DOHH2 (cell line): ENCODE data around the gene CORO1A.

ENCODE experiments used
- H3F3A ChIP-seq: fragments of 200-600 bp; sonication (generic), shearing (Covaris generic); 2 replicates; pipeline ENCODE4 v1.6.0; 2016; ENCODE audit warnings: antibody characterized with exemption, mild to moderate bottlenecking; ENCODE audit not compliant: control insufficient read depth, insufficient read depth
- H3K27ac ChIP-seq: fragments of 200-600 bp; sonication (generic); 2 replicates; pipeline ENCODE4 v1.5.1; 2014; ENCODE audit warnings: low read depth, mild to moderate bottlenecking, low read length, moderate library complexity
- H3K27me3 ChIP-seq: fragments of 200-600 bp; sonication (generic); 2 replicates; pipeline ENCODE4 v1.6.1; 2014; ENCODE audit warnings: mild to moderate bottlenecking, low read length, mixed read lengths; ENCODE audit not compliant: control insufficient read depth
- H3K36me3 ChIP-seq: fragments of 200-600 bp; sonication (generic); 2 replicates; pipeline ENCODE4 v1.6.1; 2014; ENCODE audit warnings: mild to moderate bottlenecking, low read length, moderate library complexity, mixed read lengths; ENCODE audit not compliant: control insufficient read depth
- H3K4me1 ChIP-seq: fragments of 200-600 bp; sonication (generic); 2 replicates; pipeline ENCODE4 v1.6.1; 2014; ENCODE audit warnings: mild to moderate bottlenecking, low read length, mixed read lengths; ENCODE audit not compliant: control insufficient read depth
- H3K4me2 ChIP-seq: fragments of 200-600 bp; sonication (generic); 2 replicates; pipeline ENCODE4 v1.6.0; 2014; ENCODE audit warnings: mild to moderate bottlenecking, low read length, moderate library complexity
- H3K4me3 ChIP-seq: fragments of 200-600 bp; sonication (generic); 2 replicates; pipeline ENCODE4 v1.5.1; 2014; ENCODE audit warnings: mild to moderate bottlenecking, low read length, mixed read lengths
- H3K79me2 ChIP-seq: fragments of 200-600 bp; sonication (generic); 2 replicates; pipeline ENCODE4 v1.6.1; 2014; ENCODE audit warnings: mild to moderate bottlenecking, low read length, mixed read lengths; ENCODE audit not compliant: control insufficient read depth
- H3K9me2 ChIP-seq: fragments of 200-600 bp; sonication (generic); replicated peaks from 2 replicates; pipeline ENCODE4 v1.6.1; 2014; ENCODE audit warnings: mild to moderate bottlenecking, low read length, mixed read lengths; ENCODE audit not compliant: control insufficient read depth
- H3K9me3 ChIP-seq: fragments of 200-600 bp; sonication (generic); 2 replicates; pipeline ENCODE4 v1.6.1; 2014; ENCODE audit warnings: antibody characterized with exemption, low read length, mixed read lengths; ENCODE audit not compliant: control insufficient read depth, insufficient read depth
- H4K20me1 ChIP-seq: fragments of 200-600 bp; sonication (generic); 2 replicates; pipeline ENCODE4 v1.6.0; 2014; ENCODE audit warnings: low read depth, mild to moderate bottlenecking, antibody characterized with exemption, low read length, moderate library complexity; ENCODE audit not compliant: control insufficient read depth, insufficient read depth
- CTCF ChIP-seq: fragments of 200-600 bp; sonication (generic); IDR thresholded peaks from one replicate; pipeline ENCODE4 v1.5.1; 2014; ENCODE audit warnings: antibody characterized with exemption, mild to moderate bottlenecking, low read depth, low read length; ENCODE audit not compliant: poor library complexity, severe bottlenecking
- EZH2phosphoT487 ChIP-seq: fragments of 200-600 bp; sonication (generic); IDR thresholded peaks from 2 replicates; pipeline ENCODE4 v1.6.1; 2017; ENCODE audit warnings: borderline replicate concordance, mild to moderate bottlenecking, antibody characterized with exemption, low read length, moderate library complexity, mixed read lengths

Gene CORO1A

DNA sequence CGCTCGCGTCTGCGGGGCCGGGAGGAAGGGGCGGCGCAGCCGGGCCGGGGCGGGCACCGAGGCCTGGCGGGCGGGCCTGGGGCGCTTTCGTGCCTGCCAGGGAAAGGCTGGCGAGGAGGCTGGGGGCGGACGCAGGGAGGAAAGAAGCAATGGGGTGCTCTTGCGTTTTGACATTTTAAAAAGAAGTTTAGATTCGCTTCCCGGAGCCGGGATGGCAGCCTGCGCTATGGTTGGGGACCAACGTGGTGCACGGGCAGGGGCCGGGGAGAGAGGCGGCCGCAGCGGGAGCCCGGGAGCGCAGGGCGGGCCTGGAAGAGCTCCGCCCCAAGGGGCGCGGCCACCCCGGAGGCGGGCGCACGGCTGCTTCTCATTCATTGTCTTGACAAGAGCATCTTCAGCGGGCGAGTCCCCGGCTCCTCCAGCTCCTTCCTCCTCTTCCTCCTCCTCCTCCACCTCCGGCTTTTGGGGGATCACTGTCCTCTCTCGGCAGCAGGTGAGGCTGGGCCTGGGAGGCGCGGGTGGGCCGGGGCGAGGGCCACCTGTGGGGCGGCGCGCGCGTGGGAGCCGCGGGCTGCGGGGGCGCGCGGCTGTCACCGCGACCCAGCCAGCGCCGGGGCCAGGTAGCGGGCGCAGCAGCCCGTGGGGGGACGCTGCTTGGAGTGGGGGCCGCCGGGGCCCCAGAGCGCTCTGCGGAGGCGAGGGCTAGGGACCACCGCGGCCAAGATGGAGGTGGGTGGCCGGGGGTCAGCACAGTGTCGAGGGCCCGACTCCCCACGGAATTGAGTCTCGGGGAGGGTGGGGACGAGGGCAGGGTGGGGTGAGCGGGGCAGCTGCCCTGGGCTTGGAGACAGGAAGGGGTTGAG lies at the start of gene CORO1A:
Gene CORO1A, plus strand, starts transcription at position 370 of the 863 bp plus-strand sequence. CDS start 1,608 bp downstream, outside the sequence.
- Histone ChIP-seq H3K27ac (peak within 1 kb of the TSS; percentile 96), H3K27me3 (no peaks in the 10 kb centered on the region), H3K36me3 (peaks cover 43% of the 10 kb centered on the region), H3K4me1 (peaks cover 45% of the 10 kb centered on the region), H3K79me2 (peaks cover 45% of the 10 kb centered on the region), H3K4me2 (peak within 1 kb of the TSS; percentile 96), H4K20me1 (peaks cover 6% of the 10 kb centered on the region; the same call in 1 of the 2 replicates), H3K9me3 (no peaks in the 10 kb centered on the region), H3F3A (peaks cover 35% of the 10 kb centered on the region), H3K9me2 (no peaks in the 10 kb centered on the region), H3K4me3 (peak within 1 kb of the TSS; percentile 84)
- TF ChIP-seq CTCF (no peak), EZH2phosphoT487 (no peak)

DNA sequence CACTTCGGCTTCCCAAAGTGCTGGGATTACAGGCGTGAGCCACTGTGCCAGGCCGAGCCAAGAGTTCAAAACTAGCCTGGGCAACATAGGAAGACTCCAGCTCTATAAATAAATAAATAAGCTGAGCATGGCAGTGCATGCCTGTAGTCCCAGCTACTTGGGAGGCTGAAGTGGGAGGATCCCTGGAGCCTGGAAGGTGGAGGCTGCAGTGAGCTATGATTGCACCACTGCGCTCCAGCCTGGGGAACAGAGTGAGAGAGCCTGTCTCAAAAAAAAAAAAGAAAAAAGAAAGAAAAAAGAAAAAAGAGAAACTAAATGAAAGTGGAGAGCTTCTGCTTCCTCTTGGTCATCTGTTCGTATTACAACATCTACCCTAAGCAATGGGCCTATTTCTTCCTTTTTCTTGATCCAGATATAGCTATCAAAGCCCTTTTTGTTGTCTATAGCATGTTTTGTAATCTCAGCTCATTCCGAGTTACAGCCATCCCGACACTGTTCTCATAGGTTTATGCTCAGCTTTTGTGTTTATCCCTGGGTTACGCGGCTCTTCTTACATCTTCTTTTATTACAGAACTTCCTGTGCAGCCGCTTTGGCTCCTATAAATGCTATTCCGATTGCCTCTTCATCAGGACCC lies 46.3 kb upstream of the CORO1A start:
- Histone ChIP-seq H3K36me3 (no peaks in the 10 kb centered on the region), H3K79me2 (no peaks in the 10 kb centered on the region), H3K4me1 (peaks cover 21% of the 10 kb centered on the region), H3K4me3 (no peak overlapping the region), H4K20me1 (no peaks in the 10 kb centered on the region), H3F3A (no peaks in the 10 kb centered on the region), H3K27ac (no peak overlapping the region), H3K9me2 (no peaks in the 10 kb centered on the region), H3K4me2 (no peak overlapping the region), H3K9me3 (no peaks in the 10 kb centered on the region), H3K27me3 (no peaks in the 10 kb centered on the region)
- TF ChIP-seq CTCF (no peak), EZH2phosphoT487 (no peak)

GRCh38 chr16:30137897-30138296 lies 45.5 kb upstream of the CORO1A start:
- no peak for TF ChIP-seq CTCF

More at GRCh38 chr16:30137897-30138296, 45.5 kb upstream of the CORO1A start:
- H3K4me3 ChIP-seq = no peak overlapping the region
- H3K9me3 ChIP-seq = no peaks in the 10 kb centered on the region
- H3K4me2 ChIP-seq = no peak overlapping the region
- no peaks in the 10 kb centered on the region for H3F3A ChIP-seq
- H3K27ac ChIP-seq = no peak overlapping the region
- H4K20me1 ChIP-seq = no peaks in the 10 kb centered on the region
- H3K36me3 ChIP-seq = no peaks in the 10 kb centered on the region
- H3K79me2 ChIP-seq = no peaks in the 10 kb centered on the region
- H3K9me2 ChIP-seq = no peaks in the 10 kb centered on the region
- H3K4me1 ChIP-seq = peaks cover 21% of the 10 kb centered on the region
- no peaks in the 10 kb centered on the region for H3K27me3 ChIP-seq
